Stimulated activated CD4-positive, alpha-beta T cell treated with anti-CD3 and anti-CD28 coated beads, TNF-alpha, amount 100 ng/mL, for 1 hour (primary cell): ENCODE results near the gene HSPB7.
A peak's percentile ranks its signal among the peaks of the same experiment; 100 is the strongest.
"Not testable (repeated sequence)": the region's sequence is repeated elsewhere in the genome, so short reads cannot be mapped to it uniquely, and the experiment has no call there.

Experiments
- DNase-seq, 3 donors: peaks; one replicate each; pipeline ENCODE4 v3.0.0-alpha.2; 2020; ENCODE audit warnings: low read depth in 3 of 3, low spot score in 1 of 3

The HSPB7 gene

DNA sequence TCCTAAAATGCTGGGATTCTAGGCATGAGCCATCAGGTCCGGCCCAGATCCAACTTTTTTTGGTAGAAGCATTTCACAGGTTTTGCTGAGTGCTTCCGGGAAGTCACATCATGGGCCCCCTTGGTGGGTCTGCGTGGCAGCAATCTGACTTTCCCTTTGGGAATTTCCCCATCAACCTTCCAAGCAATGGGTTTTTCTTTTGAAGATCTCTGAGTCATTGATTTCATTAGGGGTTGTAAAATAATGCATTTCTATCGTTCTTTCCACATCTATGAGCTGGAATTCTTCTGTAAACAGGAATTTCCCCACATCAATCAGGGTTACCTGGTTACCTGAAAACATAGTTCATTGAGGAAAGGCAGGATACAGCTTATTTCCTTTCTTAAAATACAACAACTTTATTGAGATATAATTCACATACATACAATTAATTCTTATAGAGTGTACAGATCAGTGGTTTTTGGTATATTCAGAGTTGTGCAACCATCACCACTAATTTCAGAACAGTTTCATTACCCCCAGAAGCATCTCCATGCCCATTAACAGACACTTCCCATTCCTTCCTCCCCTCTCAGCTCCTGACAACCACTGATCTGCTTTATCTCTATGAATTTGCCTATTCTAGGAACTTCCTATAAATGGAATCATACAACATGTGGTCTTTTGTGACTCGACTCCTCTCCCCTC, 32.1 kb downstream of the HSPB7 start:
- no peak for DNase-seq

- DNase-seq: no peak
Observed at GRCh38 chr1:15983275-15983674, 34.6 kb downstream of the HSPB7 start.

- no peak for DNase-seq
Observed at GRCh38 chr1:15981679-15982078, 36.2 kb downstream of the HSPB7 start.

GRCh38 chr1:15977947-15978346, 39.9 kb downstream of the HSPB7 start:
- not testable (repeated sequence) for DNase-seq

DNA sequence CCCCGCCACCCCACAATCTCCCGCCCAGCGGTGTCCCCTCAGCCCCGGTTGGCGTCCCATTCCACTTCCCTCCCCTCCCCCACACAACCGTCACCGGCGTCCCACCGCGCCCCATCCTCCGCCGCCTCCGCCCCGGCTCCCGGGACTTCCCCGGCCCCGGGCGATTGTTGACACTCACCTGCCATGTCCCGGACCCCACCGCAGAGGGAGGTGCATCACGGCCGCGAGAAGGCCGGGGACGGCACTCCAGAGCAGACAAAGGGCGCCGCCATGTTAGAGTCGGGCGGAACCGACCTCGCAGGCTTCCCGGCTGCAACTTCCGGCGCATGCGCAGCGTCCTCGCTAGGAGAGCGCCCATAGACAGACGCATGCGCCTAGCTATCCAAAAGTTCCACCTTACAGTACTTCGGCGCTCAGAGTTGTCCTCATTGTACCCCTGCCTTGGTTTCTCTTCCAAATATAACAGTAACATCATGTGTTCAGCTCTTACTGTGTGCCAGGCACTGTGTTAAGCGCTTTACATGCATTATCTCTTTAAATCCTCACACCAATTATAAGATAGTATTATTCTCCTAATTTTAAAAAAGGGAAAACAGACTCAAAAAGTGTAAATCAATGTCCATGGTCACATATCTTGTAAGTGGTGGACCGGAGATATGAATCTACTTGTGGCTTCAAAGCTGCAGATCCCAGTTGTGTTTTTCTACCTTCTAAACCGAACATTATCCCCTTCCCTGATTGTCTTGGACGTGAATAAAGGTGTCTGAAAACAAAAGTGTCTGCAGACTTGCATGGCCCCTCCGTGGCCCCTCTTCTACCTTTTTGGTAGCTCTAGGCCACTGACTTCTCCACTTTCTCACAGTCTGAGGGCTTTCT, 41.8 kb downstream of the HSPB7 start, which contains the start of gene ZBTB17:
TSS of gene ZBTB17 (minus strand) at position 297 of the 876 bp plus-strand sequence. CDS start 27,606 bp downstream, outside the sequence.
- DNase-seq: peak; percentile 93 to 95 (median 94)

DNA sequence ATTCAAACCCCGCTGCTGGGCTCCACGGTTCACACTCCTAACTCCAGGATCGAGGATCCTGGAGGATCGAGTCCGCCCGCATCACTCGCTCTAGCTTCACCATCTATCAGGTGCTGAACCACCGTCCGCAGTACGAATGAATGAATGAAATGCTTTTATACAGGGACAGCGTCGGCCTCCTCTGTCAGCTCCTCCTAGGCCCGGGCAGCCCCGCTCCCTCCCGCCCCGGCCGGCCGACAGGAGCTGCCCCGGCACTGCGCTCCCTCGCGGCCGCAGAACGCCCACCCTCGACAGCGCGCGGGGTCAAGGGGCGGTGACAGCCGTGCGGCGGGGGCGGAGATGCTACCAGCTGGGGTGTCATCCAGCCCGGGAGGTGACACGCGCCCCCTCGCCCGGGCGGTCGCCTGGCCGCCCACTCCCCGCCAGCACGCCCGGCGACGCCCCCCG, 42.5 kb downstream of the HSPB7 start:
- peak in 2 of 3 donors; percentile 37 to 65 for DNase-seq

DNA sequence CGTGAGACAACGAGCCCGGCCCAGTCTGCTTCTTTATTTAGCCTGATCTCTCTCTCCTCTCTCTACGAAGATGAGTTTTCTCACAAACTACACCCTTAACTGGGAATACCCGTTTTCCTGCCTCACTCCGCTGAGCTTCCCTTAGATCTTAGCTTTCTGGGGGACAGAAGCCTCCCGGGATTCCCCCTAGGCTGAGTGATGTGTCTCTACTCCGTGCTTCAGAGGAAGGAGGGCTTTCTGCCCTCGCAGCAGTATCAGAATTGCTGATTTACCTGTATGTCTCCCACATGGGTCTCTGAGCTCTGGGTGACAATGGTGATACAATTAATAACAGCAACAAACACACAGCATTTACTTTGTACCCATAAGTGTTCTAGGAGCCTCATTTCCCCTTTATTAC, 43.0 kb downstream of the HSPB7 start:
- DNase-seq: no peak

- no peak for DNase-seq
Observed at GRCh38 chr1:15973772-15974171, 44.1 kb downstream of the HSPB7 start.

- no peak for DNase-seq
Observed at GRCh38 chr1:15972409-15972808, 45.4 kb downstream of the HSPB7 start.

DNA sequence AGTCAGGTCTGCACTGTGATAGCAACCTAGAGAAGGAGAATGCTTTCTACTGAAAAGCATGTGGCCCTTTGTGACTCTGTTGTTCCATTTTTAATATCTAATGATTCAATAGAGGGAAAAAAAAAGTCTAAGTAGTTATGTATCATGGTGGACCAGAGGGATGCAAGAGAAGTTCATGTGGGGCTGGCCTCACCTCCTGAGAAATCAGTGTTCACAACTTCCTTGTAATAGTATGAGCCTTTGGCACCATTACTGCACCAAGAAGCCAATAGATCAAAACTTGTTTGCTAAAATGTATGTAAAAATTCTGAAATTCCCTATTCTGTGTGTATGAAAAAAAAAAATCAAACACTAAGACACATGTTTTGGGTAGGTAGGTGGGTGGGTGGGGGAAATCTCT, 46.9 kb downstream of the HSPB7 start:
- DNase-seq: no peak

- DNase-seq: no peak
Observed at GRCh38 chr1:15969321-15969880, 48.4 kb downstream of the HSPB7 start.

GRCh38 chr1:15968172-15968571, 49.7 kb downstream of the HSPB7 start:
- no peak for DNase-seq

DNA sequence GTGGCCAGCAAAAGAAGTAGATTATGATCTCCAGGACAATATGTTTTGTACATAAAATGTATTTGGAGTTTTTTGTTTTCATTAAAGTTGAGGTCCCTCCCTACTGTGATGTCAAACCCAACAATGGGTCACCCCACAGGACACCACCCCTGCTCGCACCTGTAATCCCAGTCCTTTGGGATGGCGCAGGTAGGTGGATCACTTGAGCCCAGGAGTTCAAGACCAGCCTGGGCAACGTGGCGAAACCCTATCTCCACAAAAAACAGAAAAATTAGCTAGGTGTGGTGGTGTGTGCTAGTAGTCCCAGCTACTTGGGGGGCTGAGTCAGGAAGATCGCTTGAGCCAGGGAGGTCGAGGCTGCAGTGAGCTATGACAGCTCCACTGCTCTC, 50.9 kb downstream of the HSPB7 start:
- no peak for DNase-seq

- peak in 2 of 3 donors; percentile 24 to 61 for DNase-seq
Observed at GRCh38 chr1:15966081-15966955, 51.5 kb downstream of the HSPB7 start.

GRCh38 chr1:15965228-15965767, 52.5 kb downstream of the HSPB7 start:
- DNase-seq: no peak
